GM19467 (cell line): ENCODE results near the gene PTMS.
"Not testable (repeated sequence)": the region's sequence is repeated elsewhere in the genome, so short reads cannot be mapped to it uniquely, and the experiment has no call there.

Source experiments
- ATAC-seq: cut with Tn5 transposase; IDR thresholded peaks from one replicate; pipeline ENCODE4 v1.9.1; 2021; ENCODE audit warnings: mild to moderate bottlenecking, moderate library complexity; ENCODE audit not compliant: unreplicated experiment

The PTMS gene

GRCh38 chr12:6765634-6766581, at the start of gene PTMS:
Gene PTMS (plus strand): TSS chr12:6766363. CDS start chr12:6766706, 343 bp downstream.
- no peak for ATAC-seq

GRCh38 chr12:6716874-6717437, 49.2 kb upstream of the PTMS start:
- ATAC-seq, result no peak

GRCh38 chr12:6722863-6723262, 43.3 kb upstream of the PTMS start:
- ATAC-seq, result no peak

- ATAC-seq, result peak; percentile 91
Observed at GRCh38 chr12:6723607-6724408, 42.4 kb upstream of the PTMS start, which contains the start of gene COPS7A. Gene COPS7A (plus strand): TSS chr12:6724046. CDS start chr12:6724657, 611 bp downstream.

GRCh38 chr12:6724409-6724797, 41.8 kb upstream of the PTMS start:
- peak; percentile 9 for ATAC-seq

GRCh38 chr12:6725350-6725749, 40.8 kb upstream of the PTMS start:
- ATAC-seq, result no peak

GRCh38 chr12:6729186-6729585, 37.0 kb upstream of the PTMS start:
- no peak for ATAC-seq

GRCh38 chr12:6730169-6730568, 36.0 kb upstream of the PTMS start:
- no peak for ATAC-seq

GRCh38 chr12:6734506-6735387, 31.4 kb upstream of the PTMS start:
- no peak for ATAC-seq

GRCh38 chr12:6735448-6736191, 30.5 kb upstream of the PTMS start:
- no peak for ATAC-seq

- ATAC-seq, result no peak
Observed at GRCh38 chr12:6736754-6737153, 29.4 kb upstream of the PTMS start.

- not testable (repeated sequence) for ATAC-seq
Observed at GRCh38 chr12:6742080-6742479, 24.1 kb upstream of the PTMS start.

- no peak for ATAC-seq
Observed at GRCh38 chr12:6742834-6743233, 23.3 kb upstream of the PTMS start.

- ATAC-seq, result not testable (repeated sequence)
Observed at GRCh38 chr12:6743300-6743699, 22.9 kb upstream of the PTMS start.

GRCh38 chr12:6745741-6746525, 20.2 kb upstream of the PTMS start:
- no peak for ATAC-seq

- no peak for ATAC-seq
Observed at GRCh38 chr12:6747216-6747615, 18.9 kb upstream of the PTMS start.

- ATAC-seq, result no peak
Observed at GRCh38 chr12:6748761-6749160, 17.4 kb upstream of the PTMS start.

GRCh38 chr12:6750506-6750905, 15.7 kb upstream of the PTMS start:
- ATAC-seq, result no peak

- ATAC-seq, result no peak
Observed at GRCh38 chr12:6751767-6752166, 14.4 kb upstream of the PTMS start.
